Mucosa of rectum (tissue), 2 donors: ENCODE measurements around the gene MIPOL1.

Experiments used
- H3K27ac ChIP-seq, 2 donors: one replicate each; pipeline ENCODE4 v1.7.0; 2013; ENCODE audit warnings: inconsistent platforms in 2 of 2, low read depth in 2 of 2, low read length in 2 of 2
- H3K27me3 ChIP-seq, 2 donors: one replicate each; pipeline ENCODE4 v1.7.0; 2013; ENCODE audit warnings: low read length in 2 of 2; ENCODE audit not compliant: control insufficient read depth in 2 of 2, insufficient read depth in 2 of 2
- H3K36me3 ChIP-seq, 2 donors: one replicate each; pipeline ENCODE4 v1.7.0; 2013; ENCODE audit warnings: low read length in 2 of 2; ENCODE audit not compliant: control insufficient read depth in 2 of 2, insufficient read depth in 2 of 2
- H3K4me1 ChIP-seq, 2 donors: one replicate each; pipeline ENCODE4 v1.7.0; 2013; ENCODE audit warnings: low read length in 2 of 2, mild to moderate bottlenecking in 1 of 2; ENCODE audit not compliant: control insufficient read depth in 2 of 2, insufficient read depth in 2 of 2
- H3K4me3 ChIP-seq, 2 donors: one replicate each; pipeline ENCODE4 v1.7.0; 2013; ENCODE audit warnings: low read length in 2 of 2
- H3K9ac ChIP-seq, 2 donors: one replicate each; pipeline ENCODE4 v1.7.0; 2013; ENCODE audit warnings: low read length in 2 of 2, low read depth in 1 of 2, mild to moderate bottlenecking in 1 of 2
- H3K9me3 ChIP-seq, 2 donors: one replicate each; pipeline ENCODE4 v1.7.0; 2013; ENCODE audit warnings: low read length in 2 of 2; ENCODE audit not compliant: control insufficient read depth in 2 of 2
- donor health status: healthy.
- donor health status: Normal muscosa, but diverticular disease.

MIPOL1 gene

GRCh38 chr14:37491076-37491475 is 293.3 kb downstream of the MIPOL1 start:
- Histone ChIP-seq H3K4me3 (no peak overlapping the region), H3K9ac (no peak overlapping the region), H3K27ac (no peak overlapping the region), H3K4me1 (no peaks in the 10 kb centered on the region), H3K36me3 (no peaks in the 10 kb centered on the region), H3K27me3 (no peaks in the 10 kb centered on the region), H3K9me3 (no peaks in the 10 kb centered on the region)

- Histone ChIP-seq H3K9ac (no peak overlapping the region), H3K4me1 (no peaks in the 10 kb centered on the region), H3K36me3 (no peaks in the 10 kb centered on the region), H3K27ac (no peak overlapping the region), H3K27me3 (no peaks in the 10 kb centered on the region), H3K4me3 (no peak overlapping the region), H3K9me3 (no peaks in the 10 kb centered on the region)
Measured at GRCh38 chr14:37493606-37494005, 295.9 kb downstream of the MIPOL1 start.

- no peaks in the 10 kb centered on the region for H3K27me3 ChIP-seq
- no peak overlapping the region for H3K9ac ChIP-seq
- no peaks in the 10 kb centered on the region for H3K9me3 ChIP-seq
- H3K27ac ChIP-seq = no peak overlapping the region
- no peak overlapping the region for H3K4me3 ChIP-seq
- H3K4me1 ChIP-seq = no peaks in the 10 kb centered on the region
- no peaks in the 10 kb centered on the region for H3K36me3 ChIP-seq
Measured at GRCh38 chr14:37497422-37497821, 299.7 kb downstream of the MIPOL1 start.

GRCh38 chr14:37501877-37502276 is 304.1 kb downstream of the MIPOL1 start:
- no peak overlapping the region for H3K9ac ChIP-seq
- H3K9me3 ChIP-seq = no peaks in the 10 kb centered on the region
- H3K4me1 ChIP-seq = no peaks in the 10 kb centered on the region
- no peaks in the 10 kb centered on the region for H3K27me3 ChIP-seq
- no peak overlapping the region for H3K4me3 ChIP-seq
- H3K27ac ChIP-seq = no peak overlapping the region
- no peaks in the 10 kb centered on the region for H3K36me3 ChIP-seq

GRCh38 chr14:37508503-37508902 is 310.8 kb downstream of the MIPOL1 start:
- Histone ChIP-seq H3K27ac (no peak overlapping the region), H3K9ac (no peak overlapping the region), H3K4me1 (no peaks in the 10 kb centered on the region), H3K4me3 (no peak overlapping the region), H3K27me3 (no peaks in the 10 kb centered on the region), H3K36me3 (no peaks in the 10 kb centered on the region), H3K9me3 (no peaks in the 10 kb centered on the region)

- H3K27me3 ChIP-seq = no peaks in the 10 kb centered on the region
- no peak overlapping the region for H3K4me3 ChIP-seq
- no peak overlapping the region for H3K9ac ChIP-seq
- H3K36me3 ChIP-seq = no peaks in the 10 kb centered on the region
- no peak overlapping the region for H3K27ac ChIP-seq
- H3K9me3 ChIP-seq = no peaks in the 10 kb centered on the region
- no peaks in the 10 kb centered on the region for H3K4me1 ChIP-seq
Measured at GRCh38 chr14:37512173-37512572, 314.4 kb downstream of the MIPOL1 start.

GRCh38 chr14:37515771-37516170 is 318.0 kb downstream of the MIPOL1 start:
- Histone ChIP-seq H3K27me3 (no peaks in the 10 kb centered on the region), H3K9ac (no peak overlapping the region), H3K36me3 (no peaks in the 10 kb centered on the region), H3K4me1 (no peaks in the 10 kb centered on the region), H3K4me3 (no peak overlapping the region), H3K9me3 (no peaks in the 10 kb centered on the region), H3K27ac (no peak overlapping the region)

GRCh38 chr14:37526994-37527393 is 329.3 kb downstream of the MIPOL1 start:
- Histone ChIP-seq H3K4me3 (no peak overlapping the region), H3K27ac (no peak overlapping the region), H3K9me3 (no peaks in the 10 kb centered on the region), H3K9ac (no peak overlapping the region), H3K4me1 (no peaks in the 10 kb centered on the region), H3K27me3 (no peaks in the 10 kb centered on the region), H3K36me3 (no peaks in the 10 kb centered on the region)

- H3K36me3 ChIP-seq = no peaks in the 10 kb centered on the region
- no peak overlapping the region for H3K4me3 ChIP-seq
- H3K9me3 ChIP-seq = no peaks in the 10 kb centered on the region
- no peak overlapping the region for H3K9ac ChIP-seq
- no peaks in the 10 kb centered on the region for H3K4me1 ChIP-seq
- no peaks in the 10 kb centered on the region for H3K27me3 ChIP-seq
- no peak overlapping the region for H3K27ac ChIP-seq
Measured at GRCh38 chr14:37539992-37540391, 342.3 kb downstream of the MIPOL1 start.

- Histone ChIP-seq H3K27ac (no peak overlapping the region), H3K27me3 (no peaks in the 10 kb centered on the region), H3K9me3 (no peaks in the 10 kb centered on the region), H3K36me3 (no peaks in the 10 kb centered on the region), H3K4me1 (no peaks in the 10 kb centered on the region), H3K4me3 (no peak overlapping the region), H3K9ac (no peak overlapping the region)
Measured at GRCh38 chr14:37544407-37544806, 346.7 kb downstream of the MIPOL1 start.

GRCh38 chr14:37545174-37545573 is 347.4 kb downstream of the MIPOL1 start:
- Histone ChIP-seq H3K36me3 (no peaks in the 10 kb centered on the region), H3K9ac (no peak overlapping the region), H3K27me3 (no peaks in the 10 kb centered on the region), H3K9me3 (no peaks in the 10 kb centered on the region), H3K27ac (no peak overlapping the region), H3K4me1 (no peaks in the 10 kb centered on the region), H3K4me3 (no peak overlapping the region)
